HCT116 (cell line): ENCODE results near the gene GOLT1B. TPM values are rescaled to one million over a fixed set of nuclear protein-coding genes. Genes with fewer than 3 reads are reported as not detected.

Experiments used
- ATAC-seq: fragments of 200-7000 bp; cut with Tn5 transposase; 2 replicates; pipeline ENCODE4 v1.9.1; 2020; ENCODE audit warnings: mild to moderate bottlenecking, moderate library complexity
- BruUV-seq: library from RNA; stranded (reverse); fragments of 400-500 nt; replicated peaks from 2 replicates; lab custom pipeline; 2021; lab: Mats Ljungman, UMichigan
- CTCF ChIA-PET: fragments of 300-600 bp; sonication (Branson Sonifier 250); formaldehyde crosslinking; loops from one replicate; lab custom pipeline; 2021; ENCODE audit warnings: antibody characterized with exemption; lab: Charles Lee
- POLR2A ChIA-PET: fragments of 300-600, 350-600 bp; sonication (Branson Sonifier 250); formaldehyde crosslinking; loops from one replicate; lab custom pipeline; 2021; ENCODE audit warnings: antibody characterized with exemption; lab: Charles Lee
- RAD21 ChIA-PET, 2 experiments: fragments of 300-600 bp; sonication (Branson Sonifier 250); formaldehyde crosslinking; loops; one replicate each; lab custom pipeline; 2023; ENCODE audit warnings: low total read pairs in 2 of 2; ENCODE audit not compliant: uncharacterized antibody in 2 of 2, unreplicated experiment in 2 of 2, low non-redundant PET in 1 of 2; lab: Charles Lee
- DNase-seq: peaks from one replicate; pipeline ENCODE4 v3.0.0-alpha.2; 2010; ENCODE audit warnings: low read depth, low spot score
- H2AFZ ChIP-seq: fragments of 200-600 bp; shearing (Covaris generic), sonication (generic); 2 replicates; pipeline ENCODE4 v1.6.1; 2017; ENCODE audit warnings: low read depth, mixed run types, mixed read lengths, antibody characterized with exemption, low read length; ENCODE audit not compliant: poor library complexity, severe bottlenecking
- H3K27ac ChIP-seq: 2 replicates; pipeline ENCODE4 v1.5.1; 2012; ENCODE audit warnings: low read depth, low read length
- H3K27me3 ChIP-seq: fragments of 200-600 bp; sonication (generic); 2 replicates; pipeline ENCODE4 v1.6.1; 2016; ENCODE audit warnings: mixed run types, low read length, mixed read lengths; ENCODE audit not compliant: insufficient read depth
- H3K36me3 ChIP-seq, 2 experiments: fragments of 200-500 bp in 1 of 2; fragments of 200-600 bp in 1 of 2; sonication (Bioruptor generic) in 1 of 2; sonication (generic) in 1 of 2; 2 replicates each; pipeline versions ENCODE4 v1.5.1 to v1.6.1; 2014 to 2016; ENCODE audit warnings: low read length in 2 of 2, inconsistent platforms in 1 of 2, mixed read lengths in 1 of 2, mixed run types in 1 of 2; ENCODE audit not compliant: insufficient read depth in 2 of 2, control insufficient read depth in 1 of 2
- H3K4me1 ChIP-seq, 2 experiments: fragments of 200-600 bp in 1 of 2; sonication (generic) in 1 of 2; 2 replicates each; pipeline versions ENCODE4 v1.5.1 to v1.6.1; 2012 to 2017; ENCODE audit warnings: low read length in 2 of 2, inconsistent platforms in 1 of 2, mild to moderate bottlenecking in 1 of 2, mixed read lengths in 1 of 2, mixed run types in 1 of 2, moderate library complexity in 1 of 2; ENCODE audit not compliant: insufficient read depth in 2 of 2, control insufficient read depth in 1 of 2
- H3K4me2 ChIP-seq: fragments of 200-600 bp; sonication (generic); 2 replicates; pipeline ENCODE4 v1.6.1; 2017; ENCODE audit warnings: mixed run types, low read length, mixed read lengths
- H3K4me3 ChIP-seq, 2 experiments: fragments of 200-600 bp in 1 of 2; sonication (generic) in 1 of 2; replicated peaks in 1 of 2; 2 replicates each; pipeline ENCODE4 v1.5.1; 2011 to 2016; ENCODE audit warnings: low read length in 2 of 2, control low read depth in 1 of 2, low read depth in 1 of 2, mild to moderate bottlenecking in 1 of 2, mixed read lengths in 1 of 2, mixed run types in 1 of 2
- H3K79me2 ChIP-seq: fragments of 200-600 bp; sonication (generic); 2 replicates; pipeline ENCODE4 v1.6.1; 2017; ENCODE audit warnings: mild to moderate bottlenecking, mixed run types, low read length, moderate library complexity, mixed read lengths; ENCODE audit not compliant: insufficient read depth
- H3K9ac ChIP-seq: fragments of 200-600 bp; sonication (generic); 2 replicates; pipeline ENCODE4 v1.6.1; 2016; ENCODE audit warnings: low read length, mixed read lengths
- H3K9me2 ChIP-seq: fragments of 200-600 bp; sonication (generic), shearing (Covaris generic); 2 replicates; pipeline ENCODE4 v1.6.1; 2017; ENCODE audit warnings: mixed run types, mild to moderate bottlenecking, moderate library complexity; ENCODE audit not compliant: insufficient read depth
- H3K9me3 ChIP-seq, 2 experiments: fragments of 200-500 bp in 1 of 2; fragments of 200-600 bp in 1 of 2; sonication (Bioruptor generic) in 1 of 2; sonication (generic) in 1 of 2; 2 replicates each; pipeline ENCODE4 v1.6.1; 2014 to 2017; ENCODE audit warnings: low read length in 2 of 2, mixed read lengths in 2 of 2, inconsistent platforms in 1 of 2, low read depth in 1 of 2, mild to moderate bottlenecking in 1 of 2, mixed run types in 1 of 2, moderate library complexity in 1 of 2; ENCODE audit not compliant: control insufficient read depth in 1 of 2, insufficient read depth in 1 of 2
- H4K20me1 ChIP-seq: fragments of 200-600 bp; sonication (generic), shearing (Covaris generic); 2 replicates; pipeline ENCODE4 v1.6.1; 2017; ENCODE audit warnings: mixed run types, mild to moderate bottlenecking, moderate library complexity; ENCODE audit not compliant: insufficient read depth
- CBX3 ChIP-seq: IDR thresholded peaks from 2 replicates; pipeline ENCODE4 v1.6.1; 2012; ENCODE audit warnings: low read depth
- CEBPB ChIP-seq: IDR thresholded peaks from 2 replicates; pipeline ENCODE4 v1.6.1; 2012; ENCODE audit warnings: low read depth
- EZH2phosphoT487 ChIP-seq: fragments of 200-600 bp; IDR thresholded peaks from 2 replicates; pipeline ENCODE4 v1.6.1; 2018; ENCODE audit warnings: antibody characterized with exemption, borderline replicate concordance
- FOSL1 ChIP-seq: IDR thresholded peaks from 2 replicates; pipeline ENCODE4 v1.6.1; 2012; ENCODE audit warnings: low read depth
- POLR2A ChIP-seq: IDR thresholded peaks from 2 replicates; pipeline ENCODE4 v1.7.0; 2011; ENCODE audit warnings: borderline replicate concordance; ENCODE audit not compliant: insufficient read depth, insufficient read length; ENCODE audit errors: extremely low read depth
- POLR2AphosphoS5 ChIP-seq: IDR thresholded peaks from 2 replicates; pipeline ENCODE4 v1.6.1; 2011; ENCODE audit warnings: mild to moderate bottlenecking, low read depth, low read length, moderate library complexity
- SP1 ChIP-seq: IDR thresholded peaks from 2 replicates; pipeline ENCODE4 v1.6.1; 2012; ENCODE audit warnings: low read depth
- SRF ChIP-seq: IDR thresholded peaks from 2 replicates; pipeline ENCODE4 v1.6.1; 2012; ENCODE audit warnings: low read depth
- TCF7L2 ChIP-seq: IDR thresholded peaks from 2 replicates; pipeline ENCODE4 v1.7.0; 2011; ENCODE audit warnings: borderline replicate concordance, inconsistent platforms; ENCODE audit not compliant: insufficient read depth, insufficient read length; ENCODE audit errors: extremely low read depth
- YY1 ChIP-seq: IDR thresholded peaks from 2 replicates; pipeline ENCODE4 v1.6.1; 2011; ENCODE audit warnings: low read length, low read depth, moderate library complexity, mild to moderate bottlenecking; ENCODE audit not compliant: insufficient replicate concordance; ENCODE audit errors: extremely low read depth
- ZFX ChIP-seq: fragments of 450-650 bp; IDR thresholded peaks from 2 replicates; pipeline ENCODE4 v1.6.1; 2017
- ZNF274 ChIP-seq: fragments of 200-500 bp; sonication (Bioruptor generic); IDR thresholded peaks from 2 replicates; pipeline ENCODE4 v1.6.1; 2014; ENCODE audit warnings: mild to moderate bottlenecking, low read depth, low read length, inconsistent platforms
- intact Hi-C: fragments of 100-400 bp; cut with micrococcal nuclease; formaldehyde crosslinking; loops from 2 replicates; pipeline ENCODE4 v1.10.0; 2022
- total RNA-seq: library from RNA; stranded (reverse); gene quantifications from one replicate; pipeline ENCODE4 v1.2.1, GENCODE V29; 2021; ENCODE audit not compliant: unreplicated experiment
- TF ChIP-seq, protein P1 (sequence below): IDR thresholded peaks from 2 replicates; pipeline ENCODE4 v1.6.1; 2012
- TF ChIP-seq, protein P2 (sequence below): IDR thresholded peaks from 2 replicates; pipeline ENCODE4 v1.6.1; 2012; ENCODE audit warnings: low read depth
- TF ChIP-seq, protein P3 (sequence below), 3 experiments: fragments of 200-600 bp in 1 of 3; sonication (generic) in 1 of 3; IDR thresholded peaks in 2 of 3; conservative IDR thresholded peaks in 1 of 3; 2 replicates each; pipeline ENCODE4 v1.5.1; 2012 to 2017; ENCODE audit warnings: low read depth in 2 of 3, low read length in 2 of 3, antibody characterized with exemption in 1 of 3, borderline replicate concordance in 1 of 3, control low read depth in 1 of 3, mild to moderate bottlenecking in 1 of 3, mixed read lengths in 1 of 3, mixed run types in 1 of 3, moderate library complexity in 1 of 3; ENCODE audit not compliant: insufficient read depth in 1 of 3

The GOLT1B gene
- total RNA-seq, 1 experiment from 2014 or later, result 43.5 TPM

DNA sequence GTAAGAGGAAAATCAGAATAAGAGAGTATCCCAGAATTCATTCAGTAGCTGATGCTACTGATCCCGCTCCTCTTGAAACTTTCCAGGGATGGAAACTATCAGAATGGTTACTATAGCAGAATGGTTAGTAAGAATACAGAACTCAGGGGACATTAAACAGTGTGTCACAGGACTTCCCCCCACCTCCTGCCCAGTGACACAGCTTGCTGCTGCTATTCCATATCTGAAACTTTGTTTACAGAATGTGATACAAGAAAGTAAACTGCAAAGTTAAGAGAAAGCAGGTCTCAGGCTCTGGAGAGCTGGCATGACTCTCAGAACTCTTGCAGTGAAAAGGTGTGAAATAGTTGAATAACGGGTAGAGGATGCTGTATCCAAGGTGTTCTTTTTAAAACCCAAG is 27.9 kb downstream of the GOLT1B start:
- no TSS peak for BruUV-seq
- POLR2A ChIA-PET, result no interaction called here
- no peaks in the 10 kb centered on the region for H4K20me1 ChIP-seq

More for the DNA sequence above, 27.9 kb downstream of the GOLT1B start:
- CTCF ChIA-PET, result no interaction called here
- Histone ChIP-seq H3K9me3 (no peaks in the 10 kb centered on the region), H3K4me3 (no peak overlapping the region), H3K79me2 (no peaks in the 10 kb centered on the region), H2AFZ (no peak overlapping the region), H3K9me2 (no peaks in the 10 kb centered on the region), H3K27ac (no peak overlapping the region), H3K27me3 (no peaks in the 10 kb centered on the region), H3K4me2 (no peak overlapping the region), H3K4me1 (no peaks in the 10 kb centered on the region), H3K36me3 (no peaks in the 10 kb centered on the region), H3K9ac (no peak overlapping the region)
- no peak for ATAC-seq
- intact Hi-C loops, result no loop called here
- TF ChIP-seq, protein P1, sequence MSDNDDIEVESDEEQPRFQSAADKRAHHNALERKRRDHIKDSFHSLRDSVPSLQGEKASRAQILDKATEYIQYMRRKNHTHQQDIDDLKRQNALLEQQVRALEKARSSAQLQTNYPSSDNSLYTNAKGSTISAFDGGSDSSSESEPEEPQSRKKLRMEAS, result no peak
- TF ChIP-seq TCF7L2 (no peak), CEBPB (no peak), SRF (no peak), CBX3 (no peak), POLR2A (no peak), ZFX (no peak), YY1 (no peak), EZH2phosphoT487 (no peak), POLR2AphosphoS5 (no peak), ZNF274 (no peak), SP1 (no peak), FOSL1 (no peak)
- TF ChIP-seq, protein P2, sequence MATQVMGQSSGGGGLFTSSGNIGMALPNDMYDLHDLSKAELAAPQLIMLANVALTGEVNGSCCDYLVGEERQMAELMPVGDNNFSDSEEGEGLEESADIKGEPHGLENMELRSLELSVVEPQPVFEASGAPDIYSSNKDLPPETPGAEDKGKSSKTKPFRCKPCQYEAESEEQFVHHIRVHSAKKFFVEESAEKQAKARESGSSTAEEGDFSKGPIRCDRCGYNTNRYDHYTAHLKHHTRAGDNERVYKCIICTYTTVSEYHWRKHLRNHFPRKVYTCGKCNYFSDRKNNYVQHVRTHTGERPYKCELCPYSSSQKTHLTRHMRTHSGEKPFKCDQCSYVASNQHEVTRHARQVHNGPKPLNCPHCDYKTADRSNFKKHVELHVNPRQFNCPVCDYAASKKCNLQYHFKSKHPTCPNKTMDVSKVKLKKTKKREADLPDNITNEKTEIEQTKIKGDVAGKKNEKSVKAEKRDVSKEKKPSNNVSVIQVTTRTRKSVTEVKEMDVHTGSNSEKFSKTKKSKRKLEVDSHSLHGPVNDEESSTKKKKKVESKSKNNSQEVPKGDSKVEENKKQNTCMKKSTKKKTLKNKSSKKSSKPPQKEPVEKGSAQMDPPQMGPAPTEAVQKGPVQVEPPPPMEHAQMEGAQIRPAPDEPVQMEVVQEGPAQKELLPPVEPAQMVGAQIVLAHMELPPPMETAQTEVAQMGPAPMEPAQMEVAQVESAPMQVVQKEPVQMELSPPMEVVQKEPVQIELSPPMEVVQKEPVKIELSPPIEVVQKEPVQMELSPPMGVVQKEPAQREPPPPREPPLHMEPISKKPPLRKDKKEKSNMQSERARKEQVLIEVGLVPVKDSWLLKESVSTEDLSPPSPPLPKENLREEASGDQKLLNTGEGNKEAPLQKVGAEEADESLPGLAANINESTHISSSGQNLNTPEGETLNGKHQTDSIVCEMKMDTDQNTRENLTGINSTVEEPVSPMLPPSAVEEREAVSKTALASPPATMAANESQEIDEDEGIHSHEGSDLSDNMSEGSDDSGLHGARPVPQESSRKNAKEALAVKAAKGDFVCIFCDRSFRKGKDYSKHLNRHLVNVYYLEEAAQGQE, result no peak
- TF ChIP-seq, protein P3, sequence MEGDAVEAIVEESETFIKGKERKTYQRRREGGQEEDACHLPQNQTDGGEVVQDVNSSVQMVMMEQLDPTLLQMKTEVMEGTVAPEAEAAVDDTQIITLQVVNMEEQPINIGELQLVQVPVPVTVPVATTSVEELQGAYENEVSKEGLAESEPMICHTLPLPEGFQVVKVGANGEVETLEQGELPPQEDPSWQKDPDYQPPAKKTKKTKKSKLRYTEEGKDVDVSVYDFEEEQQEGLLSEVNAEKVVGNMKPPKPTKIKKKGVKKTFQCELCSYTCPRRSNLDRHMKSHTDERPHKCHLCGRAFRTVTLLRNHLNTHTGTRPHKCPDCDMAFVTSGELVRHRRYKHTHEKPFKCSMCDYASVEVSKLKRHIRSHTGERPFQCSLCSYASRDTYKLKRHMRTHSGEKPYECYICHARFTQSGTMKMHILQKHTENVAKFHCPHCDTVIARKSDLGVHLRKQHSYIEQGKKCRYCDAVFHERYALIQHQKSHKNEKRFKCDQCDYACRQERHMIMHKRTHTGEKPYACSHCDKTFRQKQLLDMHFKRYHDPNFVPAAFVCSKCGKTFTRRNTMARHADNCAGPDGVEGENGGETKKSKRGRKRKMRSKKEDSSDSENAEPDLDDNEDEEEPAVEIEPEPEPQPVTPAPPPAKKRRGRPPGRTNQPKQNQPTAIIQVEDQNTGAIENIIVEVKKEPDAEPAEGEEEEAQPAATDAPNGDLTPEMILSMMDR (IDR thresholded peaks at IDR 0.05 in 2 of 3, conservative IDR thresholded peaks at IDR 0.05 in 1 of 3; ENCODE audit: borderline replicate concordance in 1 of 3, insufficient read depth in 1 of 3, low read depth in 2 of 3, low read length in 2 of 3), result no peak
- no peak for DNase-seq
- RAD21 ChIA-PET, result no interaction called here
